ENCODE data around the gene BPIFB3.

BPIFB3 gene

GRCh38 chr20:33031531-33031930 is 22.2 kb upstream of the BPIFB3 start, which contains the start of gene BPIFB6:
TSS of gene BPIFB6 (plus strand) at chr20:33031648. CDS start at chr20:33031648, 0 bp downstream.
- Histone ChIP-seq H3K4me3 (ENCODE audit: insufficient read depth, low read depth, low read length) (no peak within 1 kb of the TSS), H3K36me3 (ENCODE audit: control insufficient read depth, insufficient read depth, low read length) (no peaks in the 10 kb centered on the region), H3K9me3 (ENCODE audit: control insufficient read depth, low read length) (no peaks in the 10 kb centered on the region), H3K27me3 (ENCODE audit: control insufficient read depth, insufficient read depth, low read length, poor library complexity, severe bottlenecking) (no peaks in the 10 kb centered on the region), H3K27ac (ENCODE audit: insufficient read depth, low read depth, low read length, poor library complexity, severe bottlenecking) (no peak within 1 kb of the TSS), H3K4me1 (ENCODE audit: control insufficient read depth, insufficient read depth, low read length) (no peaks in the 10 kb centered on the region)
- WGBS, 2 experiments = 93 to 96% methylated on average over 10 of the region's 10 CpGs

GRCh38 chr20:33032555-33032954 is 21.1 kb upstream of the BPIFB3 start:
- Histone ChIP-seq H3K27ac (ENCODE audit: insufficient read depth, low read depth, low read length, poor library complexity, severe bottlenecking) (no peak overlapping the region), H3K36me3 (ENCODE audit: control insufficient read depth, insufficient read depth, low read length) (no peaks in the 10 kb centered on the region), H3K9me3 (ENCODE audit: control insufficient read depth, low read length) (no peaks in the 10 kb centered on the region), H3K4me1 (ENCODE audit: control insufficient read depth, insufficient read depth, low read length) (no peaks in the 10 kb centered on the region), H3K27me3 (ENCODE audit: control insufficient read depth, insufficient read depth, low read length, poor library complexity, severe bottlenecking) (no peaks in the 10 kb centered on the region), H3K4me3 (ENCODE audit: insufficient read depth, low read depth, low read length) (no peak overlapping the region)
- WGBS, 2 experiments = 80 to 86% methylated on average over 6 of the region's 6 CpGs

GRCh38 chr20:33033381-33033780 is 20.3 kb upstream of the BPIFB3 start:
- H3K9me3 ChIP-seq (ENCODE audit: control insufficient read depth, low read length) = no peaks in the 10 kb centered on the region
- no peaks in the 10 kb centered on the region for H3K36me3 ChIP-seq (ENCODE audit: control insufficient read depth, insufficient read depth, low read length)
- peaks cover 3% of the 10 kb centered on the region for H3K27me3 ChIP-seq (ENCODE audit: control insufficient read depth, insufficient read depth, low read length, poor library complexity, severe bottlenecking)
- no peak overlapping the region for H3K27ac ChIP-seq (ENCODE audit: insufficient read depth, low read depth, low read length, poor library complexity, severe bottlenecking)
- no peak overlapping the region for H3K4me3 ChIP-seq (ENCODE audit: insufficient read depth, low read depth, low read length)
- WGBS, 2 experiments = 80 to 83% methylated on average over 5 of the region's 5 CpGs
- H3K4me1 ChIP-seq (ENCODE audit: control insufficient read depth, insufficient read depth, low read length) = no peaks in the 10 kb centered on the region

- WGBS, 2 experiments = 85 to 87% methylated on average over 5 of the region's 5 CpGs
- H3K36me3 ChIP-seq (ENCODE audit: control insufficient read depth, insufficient read depth, low read length) = no peaks in the 10 kb centered on the region
- H3K4me1 ChIP-seq (ENCODE audit: control insufficient read depth, insufficient read depth, low read length) = no peaks in the 10 kb centered on the region
- no peaks in the 10 kb centered on the region for H3K9me3 ChIP-seq (ENCODE audit: control insufficient read depth, low read length)
- no peak overlapping the region for H3K27ac ChIP-seq (ENCODE audit: insufficient read depth, low read depth, low read length, poor library complexity, severe bottlenecking)
- peaks cover 4% of the 10 kb centered on the region for H3K27me3 ChIP-seq (ENCODE audit: control insufficient read depth, insufficient read depth, low read length, poor library complexity, severe bottlenecking)
- no peak overlapping the region for H3K4me3 ChIP-seq (ENCODE audit: insufficient read depth, low read depth, low read length)
Observed at GRCh38 chr20:33034115-33034514, 19.6 kb upstream of the BPIFB3 start.

GRCh38 chr20:33034901-33035492 is 18.7 kb upstream of the BPIFB3 start:
- H3K27ac ChIP-seq (ENCODE audit: insufficient read depth, low read depth, low read length, poor library complexity, severe bottlenecking) = no peak overlapping the region

GRCh38 chr20:33037456-33037855 is 16.2 kb upstream of the BPIFB3 start:
- Histone ChIP-seq H3K27ac (ENCODE audit: insufficient read depth, low read depth, low read length, poor library complexity, severe bottlenecking) (no peak overlapping the region), H3K27me3 (ENCODE audit: control insufficient read depth, insufficient read depth, low read length, poor library complexity, severe bottlenecking) (peaks cover 4% of the 10 kb centered on the region), H3K9me3 (ENCODE audit: control insufficient read depth, low read length) (no peaks in the 10 kb centered on the region), H3K36me3 (ENCODE audit: control insufficient read depth, insufficient read depth, low read length) (no peaks in the 10 kb centered on the region), H3K4me3 (ENCODE audit: insufficient read depth, low read depth, low read length) (no peak overlapping the region), H3K4me1 (ENCODE audit: control insufficient read depth, insufficient read depth, low read length) (no peaks in the 10 kb centered on the region)
- WGBS, 2 experiments = 80 to 82% methylated on average over 5 of the region's 5 CpGs

More at GRCh38 chr20:33034901-33035492, 18.7 kb upstream of the BPIFB3 start:
- Histone ChIP-seq H3K36me3 (ENCODE audit: control insufficient read depth, insufficient read depth, low read length) (no peaks in the 10 kb centered on the region), H3K4me1 (ENCODE audit: control insufficient read depth, insufficient read depth, low read length) (no peaks in the 10 kb centered on the region), H3K4me3 (ENCODE audit: insufficient read depth, low read depth, low read length) (no peak overlapping the region), H3K9me3 (ENCODE audit: control insufficient read depth, low read length) (no peaks in the 10 kb centered on the region), H3K27me3 (ENCODE audit: control insufficient read depth, insufficient read depth, low read length, poor library complexity, severe bottlenecking) (peaks cover 4% of the 10 kb centered on the region)
- WGBS, 2 experiments = 91 to 93% methylated on average over 6 of the region's 6 CpGs

- Histone ChIP-seq H3K4me3 (ENCODE audit: insufficient read depth, low read depth, low read length) (no peak overlapping the region), H3K4me1 (ENCODE audit: control insufficient read depth, insufficient read depth, low read length) (no peaks in the 10 kb centered on the region), H3K27ac (ENCODE audit: insufficient read depth, low read depth, low read length, poor library complexity, severe bottlenecking) (no peak overlapping the region), H3K27me3 (ENCODE audit: control insufficient read depth, insufficient read depth, low read length, poor library complexity, severe bottlenecking) (peaks cover 4% of the 10 kb centered on the region), H3K36me3 (ENCODE audit: control insufficient read depth, insufficient read depth, low read length) (no peaks in the 10 kb centered on the region), H3K9me3 (ENCODE audit: control insufficient read depth, low read length) (no peaks in the 10 kb centered on the region)
- WGBS, 2 experiments = 92 to 98% methylated on average over 4 of the region's 4 CpGs
Observed at GRCh38 chr20:33038243-33038642, 15.5 kb upstream of the BPIFB3 start.

- 94 to 95% methylated on average over 3 of the region's 3 CpGs for WGBS, 2 experiments
- Histone ChIP-seq H3K4me3 (ENCODE audit: insufficient read depth, low read depth, low read length) (no peak overlapping the region), H3K27me3 (ENCODE audit: control insufficient read depth, insufficient read depth, low read length, poor library complexity, severe bottlenecking) (peaks cover 4% of the 10 kb centered on the region), H3K36me3 (ENCODE audit: control insufficient read depth, insufficient read depth, low read length) (no peaks in the 10 kb centered on the region), H3K9me3 (ENCODE audit: control insufficient read depth, low read length) (no peaks in the 10 kb centered on the region), H3K4me1 (ENCODE audit: control insufficient read depth, insufficient read depth, low read length) (no peaks in the 10 kb centered on the region), H3K27ac (ENCODE audit: insufficient read depth, low read depth, low read length, poor library complexity, severe bottlenecking) (no peak overlapping the region)
Observed at GRCh38 chr20:33042430-33042829, 11.3 kb upstream of the BPIFB3 start.

GRCh38 chr20:33042983-33043730 is 10.5 kb upstream of the BPIFB3 start:
- Histone ChIP-seq H3K4me1 (ENCODE audit: control insufficient read depth, insufficient read depth, low read length) (no peaks in the 10 kb centered on the region), H3K36me3 (ENCODE audit: control insufficient read depth, insufficient read depth, low read length) (no peaks in the 10 kb centered on the region), H3K27me3 (ENCODE audit: control insufficient read depth, insufficient read depth, low read length, poor library complexity, severe bottlenecking) (peaks cover 3% of the 10 kb centered on the region), H3K4me3 (ENCODE audit: insufficient read depth, low read depth, low read length) (no peak overlapping the region), H3K9me3 (ENCODE audit: control insufficient read depth, low read length) (no peaks in the 10 kb centered on the region), H3K27ac (ENCODE audit: insufficient read depth, low read depth, low read length, poor library complexity, severe bottlenecking) (no peak overlapping the region)
- 93 to 98% methylated on average over 2 of the region's 2 CpGs for WGBS, 2 experiments

GRCh38 chr20:33043731-33044181 is 9.9 kb upstream of the BPIFB3 start:
- 83 to 85% methylated on average over 1 of the region's 1 CpG for WGBS, 2 experiments
- Histone ChIP-seq H3K4me3 (ENCODE audit: insufficient read depth, low read depth, low read length) (no peak overlapping the region), H3K4me1 (ENCODE audit: control insufficient read depth, insufficient read depth, low read length) (no peaks in the 10 kb centered on the region), H3K36me3 (ENCODE audit: control insufficient read depth, insufficient read depth, low read length) (no peaks in the 10 kb centered on the region), H3K27ac (ENCODE audit: insufficient read depth, low read depth, low read length, poor library complexity, severe bottlenecking) (no peak overlapping the region), H3K9me3 (ENCODE audit: control insufficient read depth, low read length) (no peaks in the 10 kb centered on the region), H3K27me3 (ENCODE audit: control insufficient read depth, insufficient read depth, low read length, poor library complexity, severe bottlenecking) (no peaks in the 10 kb centered on the region)

All from ectodermal cell (in vitro differentiated cells).